SU-DHL-6 (cell line): Measurements from ENCODE around the gene GULP1.

ENCODE experiments used
- EZH2phosphoT487 ChIP-seq: fragments of 200-600 bp; sonication (generic), shearing (Covaris generic); conservative IDR thresholded peaks from 2 replicates; pipeline ENCODE4 v1.6.1; 2018; ENCODE audit warnings: mild to moderate bottlenecking, antibody characterized with exemption, low read length, moderate library complexity, mixed read lengths
- TF ChIP-seq, protein P1 (sequence below): fragments of 200-600 bp; sonication (generic); IDR thresholded peaks from one replicate; pipeline ENCODE4 v1.5.1; 2017; ENCODE audit warnings: antibody characterized with exemption, mild to moderate bottlenecking, low read length, moderate library complexity; ENCODE audit not compliant: insufficient read depth, poor library complexity, severe bottlenecking

DNA sequence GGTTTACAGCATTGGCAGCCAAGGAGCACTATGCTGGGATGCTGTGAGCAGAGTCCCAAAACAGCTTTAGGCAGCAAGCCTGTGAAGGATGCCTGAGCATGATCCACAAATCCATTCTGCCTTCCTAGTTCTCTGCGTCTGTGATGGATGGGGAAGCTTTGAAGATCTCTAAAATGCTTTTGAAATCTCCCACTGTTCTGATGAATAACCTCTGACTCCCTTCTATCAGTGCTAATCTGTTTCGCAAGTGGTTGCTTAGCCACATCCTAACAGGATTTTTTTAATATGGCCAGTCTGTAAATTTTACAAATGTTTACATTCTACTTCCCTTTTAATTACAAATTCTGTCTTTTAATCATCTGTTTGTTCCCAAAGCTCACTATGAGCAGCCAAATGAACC lies 319.2 kb downstream of the GULP1 start:
- TF ChIP-seq, protein P1, sequence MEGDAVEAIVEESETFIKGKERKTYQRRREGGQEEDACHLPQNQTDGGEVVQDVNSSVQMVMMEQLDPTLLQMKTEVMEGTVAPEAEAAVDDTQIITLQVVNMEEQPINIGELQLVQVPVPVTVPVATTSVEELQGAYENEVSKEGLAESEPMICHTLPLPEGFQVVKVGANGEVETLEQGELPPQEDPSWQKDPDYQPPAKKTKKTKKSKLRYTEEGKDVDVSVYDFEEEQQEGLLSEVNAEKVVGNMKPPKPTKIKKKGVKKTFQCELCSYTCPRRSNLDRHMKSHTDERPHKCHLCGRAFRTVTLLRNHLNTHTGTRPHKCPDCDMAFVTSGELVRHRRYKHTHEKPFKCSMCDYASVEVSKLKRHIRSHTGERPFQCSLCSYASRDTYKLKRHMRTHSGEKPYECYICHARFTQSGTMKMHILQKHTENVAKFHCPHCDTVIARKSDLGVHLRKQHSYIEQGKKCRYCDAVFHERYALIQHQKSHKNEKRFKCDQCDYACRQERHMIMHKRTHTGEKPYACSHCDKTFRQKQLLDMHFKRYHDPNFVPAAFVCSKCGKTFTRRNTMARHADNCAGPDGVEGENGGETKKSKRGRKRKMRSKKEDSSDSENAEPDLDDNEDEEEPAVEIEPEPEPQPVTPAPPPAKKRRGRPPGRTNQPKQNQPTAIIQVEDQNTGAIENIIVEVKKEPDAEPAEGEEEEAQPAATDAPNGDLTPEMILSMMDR = no peak
- TF ChIP-seq EZH2phosphoT487 = no peak
